ENCODE measurements around the gene B4GALT6.

Gene B4GALT6

GRCh38 chr18:31694297-31694696, 9.9 kb upstream of the B4GALT6 start:
- Histone ChIP-seq H4K20me1 (ENCODE audit: control insufficient read depth, insufficient read depth, low read depth, low read length) (no peaks in the 10 kb centered on the region), H3K36me3 (ENCODE audit: control insufficient read depth, low read length) (no peaks in the 10 kb centered on the region), H3K9me2 (replicated peaks; ENCODE audit: control insufficient read depth, low read length) (no peaks in the 10 kb centered on the region), H3K27me3 (ENCODE audit: control insufficient read depth, low read length) (no peaks in the 10 kb centered on the region; the same call in 1 of the 2 replicates), H3K27ac (ENCODE audit: low read depth, low read length) (no peak overlapping the region), H3K9me3 (ENCODE audit: control insufficient read depth, insufficient read depth, low read length) (no peaks in the 10 kb centered on the region), H3K79me2 (ENCODE audit: control insufficient read depth, low read length) (no peaks in the 10 kb centered on the region), H3F3A (ENCODE audit: control insufficient read depth, insufficient read depth) (no peaks in the 10 kb centered on the region), H3K4me1 (ENCODE audit: control insufficient read depth, low read length) (no peaks in the 10 kb centered on the region), H3K4me3 (ENCODE audit: low read length) (no peak overlapping the region), H3K4me2 (ENCODE audit: low read length) (no peak overlapping the region)
- TF ChIP-seq, protein P1, sequence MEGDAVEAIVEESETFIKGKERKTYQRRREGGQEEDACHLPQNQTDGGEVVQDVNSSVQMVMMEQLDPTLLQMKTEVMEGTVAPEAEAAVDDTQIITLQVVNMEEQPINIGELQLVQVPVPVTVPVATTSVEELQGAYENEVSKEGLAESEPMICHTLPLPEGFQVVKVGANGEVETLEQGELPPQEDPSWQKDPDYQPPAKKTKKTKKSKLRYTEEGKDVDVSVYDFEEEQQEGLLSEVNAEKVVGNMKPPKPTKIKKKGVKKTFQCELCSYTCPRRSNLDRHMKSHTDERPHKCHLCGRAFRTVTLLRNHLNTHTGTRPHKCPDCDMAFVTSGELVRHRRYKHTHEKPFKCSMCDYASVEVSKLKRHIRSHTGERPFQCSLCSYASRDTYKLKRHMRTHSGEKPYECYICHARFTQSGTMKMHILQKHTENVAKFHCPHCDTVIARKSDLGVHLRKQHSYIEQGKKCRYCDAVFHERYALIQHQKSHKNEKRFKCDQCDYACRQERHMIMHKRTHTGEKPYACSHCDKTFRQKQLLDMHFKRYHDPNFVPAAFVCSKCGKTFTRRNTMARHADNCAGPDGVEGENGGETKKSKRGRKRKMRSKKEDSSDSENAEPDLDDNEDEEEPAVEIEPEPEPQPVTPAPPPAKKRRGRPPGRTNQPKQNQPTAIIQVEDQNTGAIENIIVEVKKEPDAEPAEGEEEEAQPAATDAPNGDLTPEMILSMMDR (IDR thresholded peaks at IDR 0.05; ENCODE audit: low read depth, low read length, poor library complexity, severe bottlenecking), result no peak
- TF ChIP-seq EZH2phosphoT487 (IDR thresholded peaks at IDR 0.05; ENCODE audit: borderline replicate concordance, low read length), result no peak

DNA sequence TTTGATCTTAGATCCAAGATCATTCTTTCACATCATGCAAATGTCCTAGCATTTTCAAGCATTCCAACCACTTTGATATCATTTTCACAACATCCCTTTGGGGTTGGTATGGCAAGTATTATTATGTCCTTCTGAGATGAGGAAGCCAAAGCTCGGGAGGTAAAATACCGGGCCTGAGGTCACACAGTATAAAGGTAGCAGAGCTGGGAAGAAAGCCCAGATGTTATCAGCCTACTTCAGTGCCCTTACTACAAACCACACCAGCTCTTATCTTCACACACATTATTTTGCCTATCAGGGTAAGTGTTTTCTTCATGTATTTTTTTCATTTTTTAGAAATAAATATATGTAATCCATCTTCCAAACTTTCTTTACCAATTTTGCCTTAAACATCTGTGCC, 4.2 kb upstream of the B4GALT6 start:
- TF ChIP-seq EZH2phosphoT487 (IDR thresholded peaks at IDR 0.05; ENCODE audit: borderline replicate concordance, low read length), result no peak
- TF ChIP-seq, protein P1 (IDR thresholded peaks at IDR 0.05; ENCODE audit: low read depth, low read length, poor library complexity, severe bottlenecking), result no peak
- Histone ChIP-seq H3K27ac (ENCODE audit: low read depth, low read length) (no peak overlapping the region), H3K27me3 (ENCODE audit: control insufficient read depth, low read length) (peaks cover 3% of the 10 kb centered on the region), H3F3A (ENCODE audit: control insufficient read depth, insufficient read depth) (peaks cover 4% of the 10 kb centered on the region; the same call in 1 of the 2 replicates), H3K9me2 (replicated peaks; ENCODE audit: control insufficient read depth, low read length) (no peaks in the 10 kb centered on the region), H4K20me1 (ENCODE audit: control insufficient read depth, insufficient read depth, low read depth, low read length) (no peaks in the 10 kb centered on the region), H3K79me2 (ENCODE audit: control insufficient read depth, low read length) (peaks cover 12% of the 10 kb centered on the region), H3K4me3 (ENCODE audit: low read length) (no peak overlapping the region), H3K36me3 (ENCODE audit: control insufficient read depth, low read length) (no peaks in the 10 kb centered on the region), H3K4me1 (ENCODE audit: control insufficient read depth, low read length) (peaks cover 21% of the 10 kb centered on the region), H3K9me3 (ENCODE audit: control insufficient read depth, insufficient read depth, low read length) (no peaks in the 10 kb centered on the region), H3K4me2 (ENCODE audit: low read length) (no peak overlapping the region)

GRCh38 chr18:31686986-31687928, 2.9 kb upstream of the B4GALT6 start:
- H3K27ac ChIP-seq (ENCODE audit: low read depth, low read length), result no peak overlapping the region
- H3K79me2 ChIP-seq (ENCODE audit: control insufficient read depth, low read length), result peaks cover 23% of the 10 kb centered on the region
- TF ChIP-seq, protein P1 (IDR thresholded peaks at IDR 0.05; ENCODE audit: low read depth, low read length, poor library complexity, severe bottlenecking), result no peak
- TF ChIP-seq EZH2phosphoT487 (IDR thresholded peaks at IDR 0.05; ENCODE audit: borderline replicate concordance, low read length), result no peak
- H3K4me2 ChIP-seq (ENCODE audit: low read length), result peak overlapping the region; percentile 86
- H3K36me3 ChIP-seq (ENCODE audit: control insufficient read depth, low read length), result no peaks in the 10 kb centered on the region
- no peaks in the 10 kb centered on the region for H3K9me2 ChIP-seq (replicated peaks; ENCODE audit: control insufficient read depth, low read length)
- H3K4me3 ChIP-seq (ENCODE audit: low read length), result peak overlapping the region; percentile 87
- peaks cover 8% of the 10 kb centered on the region; the same call in 1 of the 2 replicates for H3F3A ChIP-seq (ENCODE audit: control insufficient read depth, insufficient read depth)
- peaks cover 27% of the 10 kb centered on the region for H3K4me1 ChIP-seq (ENCODE audit: control insufficient read depth, low read length)
- H3K9me3 ChIP-seq (ENCODE audit: control insufficient read depth, insufficient read depth, low read length), result no peaks in the 10 kb centered on the region
- no peaks in the 10 kb centered on the region for H4K20me1 ChIP-seq (ENCODE audit: control insufficient read depth, insufficient read depth, low read depth, low read length)
- H3K27me3 ChIP-seq (ENCODE audit: control insufficient read depth, low read length), result peaks cover 3% of the 10 kb centered on the region
